NCI-H1694 (cell line): ENCODE data around the gene DVL1.

Source experiments
- DNase-seq: peaks from one replicate; lab custom pipeline; 2025; lab: John Stamatoyannopoulos, UW

The DVL1 gene

GRCh38 chr1:1311107-1312104, 37.8 kb downstream of the DVL1 start:
- DNase-seq, result no peak

- no peak for DNase-seq
Measured at GRCh38 chr1:1310476-1311053, 38.7 kb downstream of the DVL1 start.

DNA sequence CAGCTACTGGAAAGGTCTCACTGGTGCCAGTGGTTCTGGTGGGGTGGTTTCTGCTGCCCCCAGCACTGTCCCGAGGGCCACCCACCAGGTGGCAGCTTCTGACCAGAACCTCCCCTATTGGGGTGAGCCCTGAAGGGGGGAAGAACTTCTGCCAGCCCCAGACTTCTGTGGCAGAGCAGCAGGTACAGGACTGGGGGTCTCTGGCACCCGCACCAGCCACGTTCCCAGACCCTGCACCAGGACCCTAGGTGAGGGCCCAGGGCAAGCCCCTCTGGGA, 39.2 kb downstream of the DVL1 start:
- no peak for DNase-seq

- no peak for DNase-seq
Measured at GRCh38 chr1:1309251-1310108, 39.7 kb downstream of the DVL1 start.

DNA sequence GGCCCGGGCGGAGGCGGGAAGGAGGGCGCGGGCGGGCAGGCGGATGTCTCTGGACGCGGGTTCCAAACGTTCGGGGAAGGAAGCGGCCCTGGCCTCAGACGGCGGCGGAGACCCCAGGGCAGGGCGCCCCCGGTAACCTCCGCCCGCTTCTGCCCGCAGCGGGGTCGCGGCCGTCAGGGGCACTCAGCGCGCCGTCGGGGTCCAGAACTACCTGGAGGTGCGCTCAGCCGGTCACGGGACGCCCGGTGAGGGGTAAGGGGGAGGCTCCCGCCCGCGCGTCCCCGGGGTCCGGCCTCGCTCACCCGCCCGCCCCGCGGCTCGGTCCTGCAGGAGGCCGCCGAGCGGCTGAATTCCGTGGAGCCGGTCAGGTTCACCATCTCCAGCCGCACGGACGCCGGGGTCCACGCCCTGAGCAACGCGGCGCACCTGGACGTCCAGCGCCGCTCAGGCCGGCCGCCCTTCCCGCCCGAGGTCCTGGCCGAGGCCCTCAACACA, 40.4 kb downstream of the DVL1 start:
- DNase-seq, result no peak

- peak; percentile 59 for DNase-seq
Measured at GRCh38 chr1:1307923-1308755, 41.1 kb downstream of the DVL1 start, which contains the start of the genes ACAP3 and PUSL1. TSS of gene ACAP3 (minus strand) at chr1:1307930. CDS start at chr1:1307815, 115 bp downstream. TSS of gene PUSL1 (plus strand) at chr1:1308597. CDS start at chr1:1308644, 47 bp downstream.

GRCh38 chr1:1307261-1307922, 41.8 kb downstream of the DVL1 start:
- DNase-seq, result no peak

DNA sequence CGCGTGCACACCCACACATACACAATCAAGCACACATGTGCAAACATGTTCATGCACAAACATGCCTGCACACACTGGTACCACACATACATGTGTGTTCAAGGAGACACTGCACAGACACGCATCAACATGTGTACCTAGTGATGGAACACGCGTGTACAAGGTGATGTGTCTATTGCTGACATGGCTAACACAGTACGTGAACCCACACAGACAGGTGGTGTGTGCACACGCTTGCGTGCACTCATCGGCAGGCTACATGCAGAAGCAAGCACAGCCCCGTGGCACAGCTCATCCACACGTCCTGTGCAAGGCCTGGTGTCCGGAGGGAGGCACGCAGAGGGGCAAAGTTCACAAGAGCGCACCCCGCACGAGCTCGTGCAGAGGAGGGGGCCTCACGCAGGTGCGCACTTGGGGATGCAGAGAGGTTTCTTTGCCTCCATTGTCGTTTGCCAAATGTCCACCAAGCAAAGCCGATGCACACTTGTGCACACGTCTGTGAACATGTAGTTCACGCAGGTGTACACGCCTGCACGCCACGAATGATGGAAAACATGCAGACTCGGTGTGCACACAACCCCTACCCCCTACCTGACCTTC, 42.5 kb downstream of the DVL1 start:
- DNase-seq, result no peak

- DNase-seq, result peak; percentile 29
Measured at GRCh38 chr1:1306070-1306660, 43.1 kb downstream of the DVL1 start.

DNA sequence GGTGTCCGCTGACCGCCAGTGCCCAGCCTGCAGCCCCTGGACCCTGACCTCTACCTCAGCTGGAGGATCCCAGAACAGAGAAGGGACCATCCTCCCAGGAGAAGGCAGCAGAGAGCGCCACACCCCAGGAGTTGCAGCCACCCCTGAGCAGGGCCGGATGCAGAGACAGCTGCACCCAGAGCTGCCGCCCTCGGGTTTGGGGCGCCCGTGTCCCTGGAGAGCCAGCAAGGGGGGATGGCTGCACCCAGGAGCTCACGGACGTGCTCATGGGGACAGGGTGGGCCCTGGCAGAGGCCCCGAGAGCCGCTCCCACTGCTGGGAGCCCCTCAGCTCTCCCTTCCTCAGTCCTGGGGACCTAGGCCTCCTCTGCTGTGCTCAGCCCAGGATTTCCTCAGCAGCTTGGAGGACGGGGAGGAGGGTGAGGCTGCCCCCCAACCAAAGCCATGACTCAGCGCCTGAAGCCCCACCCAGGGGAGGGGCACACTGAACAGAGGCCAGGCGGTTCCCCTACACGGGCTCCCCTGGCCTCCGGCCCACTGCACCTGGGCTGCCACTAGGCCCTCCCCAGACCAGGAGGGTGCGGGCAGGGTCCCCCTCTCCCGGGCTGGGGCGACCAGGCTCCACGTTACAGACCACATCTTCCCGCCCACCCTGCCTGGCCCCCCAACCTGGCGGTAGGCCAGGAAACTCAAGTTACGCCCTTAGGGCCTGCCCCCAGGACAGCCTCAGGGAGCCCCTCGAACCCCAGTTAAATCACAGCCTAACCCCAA, 43.7 kb downstream of the DVL1 start:
- DNase-seq, result peak; percentile 67

DNA sequence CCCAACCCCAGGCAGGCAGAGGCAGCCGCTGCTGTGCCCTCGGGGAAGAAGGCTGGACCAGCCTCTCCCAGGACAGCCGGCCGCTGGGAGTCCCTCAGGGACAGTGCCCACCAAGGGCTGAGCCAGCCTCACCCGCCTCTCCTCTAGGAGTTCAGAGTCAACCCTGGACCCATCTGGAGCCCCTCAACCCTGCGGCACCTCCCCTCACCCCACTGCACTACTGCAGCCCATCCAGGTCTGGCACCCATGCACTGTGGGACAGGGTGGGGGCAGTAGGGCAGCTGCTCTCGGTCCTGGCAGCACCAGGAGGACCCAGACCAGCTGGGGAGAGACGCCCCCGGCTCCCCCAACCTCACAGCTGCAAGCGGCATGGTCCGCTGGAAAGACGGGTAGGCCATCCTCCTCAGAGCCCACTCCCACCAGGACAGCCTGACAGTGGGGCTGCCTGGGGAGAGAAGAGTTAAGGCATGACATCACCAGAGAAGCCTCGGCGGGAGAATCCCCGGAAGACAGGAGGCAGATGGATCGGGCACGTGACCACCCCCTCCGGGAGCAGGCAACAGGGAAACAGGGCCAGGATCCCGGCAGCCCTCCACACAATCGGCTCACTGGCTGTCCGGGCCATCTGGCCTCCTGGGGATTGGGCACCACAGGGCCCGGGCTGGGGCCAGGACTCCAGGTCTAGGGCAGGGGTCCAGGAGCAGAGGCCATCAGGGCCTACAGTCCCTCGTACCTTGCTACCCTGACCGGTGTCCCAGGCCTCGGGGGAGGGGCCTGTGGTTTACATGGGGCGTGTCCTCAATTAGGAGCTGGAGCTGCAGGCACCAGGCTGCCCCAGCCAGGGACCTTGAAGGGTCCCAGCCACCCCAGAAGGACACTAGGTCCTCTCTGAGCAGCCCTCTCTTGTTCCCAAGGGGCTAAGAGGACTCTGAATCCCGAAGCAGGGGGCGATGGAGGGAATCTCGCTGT, 44.6 kb downstream of the DVL1 start:
- DNase-seq, result peak; percentile 90

- DNase-seq, result no peak
Measured at GRCh38 chr1:1303736-1304135, 45.5 kb downstream of the DVL1 start.

- no peak for DNase-seq
Measured at GRCh38 chr1:1302951-1303509, 46.2 kb downstream of the DVL1 start.

DNA sequence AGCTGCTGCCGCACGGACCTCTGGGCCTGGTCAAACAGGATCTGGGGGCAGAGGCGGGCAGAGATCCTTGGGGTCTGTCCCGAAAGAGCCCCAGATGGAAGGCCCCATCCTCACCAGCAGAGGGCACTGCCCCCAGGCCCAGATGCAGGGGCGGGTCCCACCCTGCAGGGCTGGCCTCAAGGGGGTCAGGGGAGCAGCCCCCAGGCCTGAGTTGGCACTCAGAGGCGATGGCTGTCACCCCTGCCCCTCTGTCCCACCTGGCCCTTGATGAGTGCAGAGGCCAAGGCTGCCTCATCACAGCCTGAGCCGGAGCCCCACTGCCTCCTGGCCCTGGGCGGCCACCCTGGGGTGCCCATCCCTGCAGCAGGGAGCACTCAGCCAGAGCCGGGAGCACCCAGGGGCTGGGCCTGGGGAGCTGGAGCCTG, 47.2 kb downstream of the DVL1 start:
- no peak for DNase-seq

- no peak for DNase-seq
Measured at GRCh38 chr1:1300352-1300739, 48.9 kb downstream of the DVL1 start.

GRCh38 chr1:1299686-1300351, 49.4 kb downstream of the DVL1 start:
- DNase-seq, result no peak
